ENCODE results near the gene MSRB1.

The MSRB1 gene

GRCh38 chr16:1982991-1983543 lies 40.1 kb upstream of the MSRB1 start:
- peak overlapping the region; percentile 88; the same call in 1 of the 2 replicates for H3K4me3 ChIP-seq (ENCODE audit: low read length)
- no peak for TF ChIP-seq ZNF274 (IDR thresholded peaks at IDR 0.05; ENCODE audit: low read depth, low read length)

- no peak for TF ChIP-seq ZNF274 (IDR thresholded peaks at IDR 0.05; ENCODE audit: low read depth, low read length)
- no peak overlapping the region for H3K4me3 ChIP-seq (ENCODE audit: low read length)
Observed at GRCh38 chr16:1982013-1982433, 39.0 kb upstream of the MSRB1 start.

GRCh38 chr16:1981398-1981836 lies 38.4 kb upstream of the MSRB1 start, which contains the start of gene NOXO1:
Gene NOXO1, minus strand, starts transcription at chr16:1981469. Its CDS starts 290 bp downstream, at chr16:1981179.
- H3K4me3 ChIP-seq (ENCODE audit: low read length) = no peak within 1 kb of the TSS

GRCh38 chr16:1980770-1981087 lies 37.7 kb upstream of the MSRB1 start:
- TF ChIP-seq ZNF274 (IDR thresholded peaks at IDR 0.05; ENCODE audit: low read depth, low read length) = no peak
- H3K4me3 ChIP-seq (ENCODE audit: low read length) = no peak overlapping the region

More at GRCh38 chr16:1981398-1981836, 38.4 kb upstream of the MSRB1 start, which contains the start of gene NOXO1:
- no peak for TF ChIP-seq ZNF274 (IDR thresholded peaks at IDR 0.05; ENCODE audit: low read depth, low read length)

GRCh38 chr16:1980030-1980769 lies 37.2 kb upstream of the MSRB1 start:
- no peak overlapping the region for H3K4me3 ChIP-seq (ENCODE audit: low read length)
- no peak for TF ChIP-seq ZNF274 (IDR thresholded peaks at IDR 0.05; ENCODE audit: low read depth, low read length)

GRCh38 chr16:1979271-1980029 lies 36.5 kb upstream of the MSRB1 start:
- no peak for TF ChIP-seq ZNF274 (IDR thresholded peaks at IDR 0.05; ENCODE audit: low read depth, low read length)
- H3K4me3 ChIP-seq (ENCODE audit: low read length) = no peak overlapping the region

GRCh38 chr16:1978476-1979120 lies 35.6 kb upstream of the MSRB1 start:
- no peak overlapping the region for H3K4me3 ChIP-seq (ENCODE audit: low read length)
- no peak for TF ChIP-seq ZNF274 (IDR thresholded peaks at IDR 0.05; ENCODE audit: low read depth, low read length)

GRCh38 chr16:1977875-1978268 lies 34.9 kb upstream of the MSRB1 start:
- H3K4me3 ChIP-seq (ENCODE audit: low read length) = no peak overlapping the region
- TF ChIP-seq ZNF274 (IDR thresholded peaks at IDR 0.05; ENCODE audit: low read depth, low read length) = no peak

GRCh38 chr16:1976951-1977874 lies 34.2 kb upstream of the MSRB1 start:
- no peak for TF ChIP-seq ZNF274 (IDR thresholded peaks at IDR 0.05; ENCODE audit: low read depth, low read length)
- H3K4me3 ChIP-seq (ENCODE audit: low read length) = no peak overlapping the region

GRCh38 chr16:1976216-1976520 lies 33.2 kb upstream of the MSRB1 start:
- no peak for TF ChIP-seq ZNF274 (IDR thresholded peaks at IDR 0.05; ENCODE audit: low read depth, low read length)
- H3K4me3 ChIP-seq (ENCODE audit: low read length) = no peak overlapping the region

- no peak overlapping the region for H3K4me3 ChIP-seq (ENCODE audit: low read length)
- no peak for TF ChIP-seq ZNF274 (IDR thresholded peaks at IDR 0.05; ENCODE audit: low read depth, low read length)
Observed at GRCh38 chr16:1975432-1976215, 32.6 kb upstream of the MSRB1 start.

GRCh38 chr16:1974157-1975070 lies 31.4 kb upstream of the MSRB1 start:
- TF ChIP-seq ZNF274 (IDR thresholded peaks at IDR 0.05; ENCODE audit: low read depth, low read length) = no peak
- no peak overlapping the region for H3K4me3 ChIP-seq (ENCODE audit: low read length)

All from GM08714 (cell line).